ENCODE measurements around the gene CACNA1H. TPM values are rescaled to one million over a fixed set of nuclear protein-coding genes. Genes with fewer than 3 reads are reported as not detected.

CACNA1H gene
- total RNA-seq, 2 donors from 2014 or later = 67.3 to 79.2 TPM

- intact Hi-C loops (cut with DNase I) = no loop called here
- DNase-seq (ENCODE audit: low spot score) = no peak
Measured at GRCh38 chr16:1164382-1164781, 11.5 kb downstream of the CACNA1H start.

- no peak for DNase-seq (ENCODE audit: low spot score)
- intact Hi-C loops (cut with DNase I) = no loop called here
Measured at GRCh38 chr16:1164975-1165374, 12.1 kb downstream of the CACNA1H start.

GRCh38 chr16:1165511-1165910, 12.6 kb downstream of the CACNA1H start:
- intact Hi-C loops (cut with DNase I) = no loop called here
- DNase-seq (ENCODE audit: low spot score) = no peak

GRCh38 chr16:1167276-1168107, 14.6 kb downstream of the CACNA1H start:
- intact Hi-C loops (cut with DNase I) = no loop called here
- DNase-seq (ENCODE audit: low spot score) = no peak

GRCh38 chr16:1168837-1169236, 15.9 kb downstream of the CACNA1H start:
- no peak for DNase-seq (ENCODE audit: low spot score)
- intact Hi-C loops (cut with DNase I) = no loop called here

- DNase-seq (ENCODE audit: low spot score) = no peak
- intact Hi-C loops (cut with DNase I) = no loop called here
Measured at GRCh38 chr16:1169285-1170075, 16.6 kb downstream of the CACNA1H start.

GRCh38 chr16:1170076-1170418, 17.1 kb downstream of the CACNA1H start:
- DNase-seq (ENCODE audit: low spot score) = no peak
- intact Hi-C loops (cut with DNase I) = no loop called here

GRCh38 chr16:1171001-1171400, 18.1 kb downstream of the CACNA1H start:
- no peak for DNase-seq (ENCODE audit: low spot score)
- intact Hi-C loops (cut with DNase I) = no loop called here

GRCh38 chr16:1171854-1172428, 19.0 kb downstream of the CACNA1H start:
- no peak for DNase-seq (ENCODE audit: low spot score)
- intact Hi-C loops (cut with DNase I) = no loop called here

GRCh38 chr16:1172651-1173050, 19.7 kb downstream of the CACNA1H start:
- intact Hi-C loops (cut with DNase I) = no loop called here

GRCh38 chr16:1173788-1174451, 21.0 kb downstream of the CACNA1H start:
- no peak for DNase-seq (ENCODE audit: low spot score)
- intact Hi-C loops (cut with DNase I) = no loop called here

More at GRCh38 chr16:1172651-1173050, 19.7 kb downstream of the CACNA1H start:
- no peak for DNase-seq (ENCODE audit: low spot score)

GRCh38 chr16:1174477-1175357, 21.8 kb downstream of the CACNA1H start:
- DNase-seq (ENCODE audit: low spot score) = no peak
- intact Hi-C loops (cut with DNase I) = no loop called here

- no peak for DNase-seq (ENCODE audit: low spot score)
- intact Hi-C loops (cut with DNase I) = no loop called here
Measured at GRCh38 chr16:1175566-1176279, 22.8 kb downstream of the CACNA1H start.

GRCh38 chr16:1176280-1176897, 23.5 kb downstream of the CACNA1H start:
- intact Hi-C loops (cut with DNase I) = no loop called here
- DNase-seq (ENCODE audit: low spot score) = no peak

- no peak for DNase-seq (ENCODE audit: low spot score)
- intact Hi-C loops (cut with DNase I) = no loop called here
Measured at GRCh38 chr16:1177053-1177452, 24.1 kb downstream of the CACNA1H start.

- no peak for DNase-seq (ENCODE audit: low spot score)
- intact Hi-C loops (cut with DNase I) = no loop called here
Measured at GRCh38 chr16:1177750-1178149, 24.8 kb downstream of the CACNA1H start.

- no peak for DNase-seq (ENCODE audit: low spot score)
- intact Hi-C loops (cut with DNase I) = no loop called here
Measured at GRCh38 chr16:1178295-1178910, 25.5 kb downstream of the CACNA1H start.

All from posterior vena cava (tissue), 2 donors.